Loucy (cell line): ENCODE data around the gene RELL1.

Experiments
- EZH2phosphoT487 ChIP-seq: fragments of 200-600 bp; IDR thresholded peaks from 2 replicates; pipeline ENCODE4 v1.6.1; 2018; ENCODE audit warnings: antibody characterized with exemption, mild to moderate bottlenecking, moderate library complexity, borderline replicate concordance
- TF ChIP-seq, protein P1 (sequence below): fragments of 200-600 bp; sonication (generic); conservative IDR thresholded peaks from 2 replicates; pipeline ENCODE4 v1.5.1; 2014; ENCODE audit warnings: mild to moderate bottlenecking, antibody characterized with exemption, low read length

DNA sequence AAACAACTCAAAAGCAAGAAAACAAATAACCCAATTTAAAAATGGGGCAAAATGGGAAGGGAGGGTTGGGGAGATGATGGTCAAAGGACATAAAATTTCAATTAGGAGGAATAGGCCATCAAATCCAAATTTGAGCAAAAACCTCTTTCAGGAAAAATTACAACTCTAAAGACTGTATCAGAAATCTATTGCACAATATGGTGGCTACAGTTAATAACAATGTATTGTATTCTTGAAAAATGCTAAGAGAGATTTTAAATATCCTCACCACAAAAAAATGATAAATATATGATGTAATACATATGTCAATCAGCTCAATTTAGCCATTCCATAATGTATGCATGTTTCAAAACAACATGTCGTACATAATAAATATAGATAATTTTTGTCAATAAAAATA is 60.7 kb downstream of the RELL1 start:
- TF ChIP-seq, protein P1, sequence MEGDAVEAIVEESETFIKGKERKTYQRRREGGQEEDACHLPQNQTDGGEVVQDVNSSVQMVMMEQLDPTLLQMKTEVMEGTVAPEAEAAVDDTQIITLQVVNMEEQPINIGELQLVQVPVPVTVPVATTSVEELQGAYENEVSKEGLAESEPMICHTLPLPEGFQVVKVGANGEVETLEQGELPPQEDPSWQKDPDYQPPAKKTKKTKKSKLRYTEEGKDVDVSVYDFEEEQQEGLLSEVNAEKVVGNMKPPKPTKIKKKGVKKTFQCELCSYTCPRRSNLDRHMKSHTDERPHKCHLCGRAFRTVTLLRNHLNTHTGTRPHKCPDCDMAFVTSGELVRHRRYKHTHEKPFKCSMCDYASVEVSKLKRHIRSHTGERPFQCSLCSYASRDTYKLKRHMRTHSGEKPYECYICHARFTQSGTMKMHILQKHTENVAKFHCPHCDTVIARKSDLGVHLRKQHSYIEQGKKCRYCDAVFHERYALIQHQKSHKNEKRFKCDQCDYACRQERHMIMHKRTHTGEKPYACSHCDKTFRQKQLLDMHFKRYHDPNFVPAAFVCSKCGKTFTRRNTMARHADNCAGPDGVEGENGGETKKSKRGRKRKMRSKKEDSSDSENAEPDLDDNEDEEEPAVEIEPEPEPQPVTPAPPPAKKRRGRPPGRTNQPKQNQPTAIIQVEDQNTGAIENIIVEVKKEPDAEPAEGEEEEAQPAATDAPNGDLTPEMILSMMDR, result no peak
- no peak for TF ChIP-seq EZH2phosphoT487
